Activated CD4-positive, alpha-beta T cell treated with anti-CD3 and anti-CD28 coated beads for 1 hour (primary cell): ENCODE measurements around the gene SESTD1.
A peak's percentile ranks its signal among the peaks of the same experiment; 100 is the strongest.
"Not testable (repeated sequence)": the region's sequence is repeated elsewhere in the genome, so short reads cannot be mapped to it uniquely, and the experiment has no call there.

Source experiments
- DNase-seq: peaks from one replicate; pipeline ENCODE4 v3.0.0-alpha.2; 2020

Gene SESTD1

GRCh38 chr2:179237209-179237946, 27.3 kb downstream of the SESTD1 start:
- DNase-seq = no peak

- no peak for DNase-seq
These were observed 29.0 kb downstream of the SESTD1 start for GRCh38 chr2:179235463-179236108.

GRCh38 chr2:179234658-179235240, 29.9 kb downstream of the SESTD1 start:
- no peak for DNase-seq

- no peak for DNase-seq
These were observed 30.8 kb downstream of the SESTD1 start for GRCh38 chr2:179233626-179234430.

- DNase-seq = no peak
These were observed 31.5 kb downstream of the SESTD1 start for GRCh38 chr2:179233083-179233490.

GRCh38 chr2:179226961-179227259, 37.7 kb downstream of the SESTD1 start:
- no peak for DNase-seq

GRCh38 chr2:179226203-179226960, 38.2 kb downstream of the SESTD1 start:
- no peak for DNase-seq

- no peak for DNase-seq
These were observed 40.3 kb downstream of the SESTD1 start for GRCh38 chr2:179224361-179224760.

GRCh38 chr2:179222076-179222475, 42.6 kb downstream of the SESTD1 start:
- no peak for DNase-seq

- peak; percentile 17 for DNase-seq
These were observed 45.6 kb downstream of the SESTD1 start for GRCh38 chr2:179218848-179219594.

GRCh38 chr2:179214671-179215070, 50.0 kb downstream of the SESTD1 start:
- not testable (repeated sequence) for DNase-seq

- no peak for DNase-seq
These were observed 53.3 kb downstream of the SESTD1 start for GRCh38 chr2:179211355-179211754.

GRCh38 chr2:179208277-179208676, 56.4 kb downstream of the SESTD1 start:
- DNase-seq = not testable (repeated sequence)

- no peak for DNase-seq
These were observed 57.6 kb downstream of the SESTD1 start for GRCh38 chr2:179207047-179207446.

- no peak for DNase-seq
These were observed 62.8 kb downstream of the SESTD1 start for GRCh38 chr2:179201869-179202268.

- not testable (repeated sequence) for DNase-seq
These were observed 68.6 kb downstream of the SESTD1 start for GRCh38 chr2:179195926-179196590.

- no peak for DNase-seq
These were observed 69.5 kb downstream of the SESTD1 start for GRCh38 chr2:179195141-179195540.

- no peak for DNase-seq
These were observed 70.8 kb downstream of the SESTD1 start for GRCh38 chr2:179193759-179194394.

GRCh38 chr2:179191110-179191509, 73.5 kb downstream of the SESTD1 start:
- no peak for DNase-seq

- DNase-seq = no peak
These were observed 78.5 kb downstream of the SESTD1 start for GRCh38 chr2:179186126-179186525.

- DNase-seq = no peak
These were observed 80.0 kb downstream of the SESTD1 start for GRCh38 chr2:179184610-179185009.
